ENCODE results near the gene ZNF587B.
A peak's percentile ranks its signal among the peaks of the same experiment; 100 is the strongest.
"Not testable (repeated sequence)": the region's sequence is repeated elsewhere in the genome, so short reads cannot be mapped to it uniquely, and the experiment has no call there.

Gene ZNF587B

GRCh38 chr19:57872450-57872849, 42.4 kb downstream of the ZNF587B start:
- no peak for DNase-seq

GRCh38 chr19:57873883-57874799, 44.0 kb downstream of the ZNF587B start:
- not testable (repeated sequence) for DNase-seq

GRCh38 chr19:57886046-57886445, 55.9 kb downstream of the ZNF587B start:
- DNase-seq: no peak

GRCh38 chr19:57887195-57887941, 57.3 kb downstream of the ZNF587B start:
- no peak for DNase-seq

GRCh38 chr19:57888107-57888559, 58.0 kb downstream of the ZNF587B start:
- no peak for DNase-seq

- peak; percentile 21 to 79 (median 65) for DNase-seq
Measured at GRCh38 chr19:57888560-57889231, 58.6 kb downstream of the ZNF587B start, which contains the start of gene ZNF814. Gene ZNF814 (minus strand): TSS chr19:57889037. CDS start chr19:57888802, 235 bp downstream.

GRCh38 chr19:57890706-57891105, 60.6 kb downstream of the ZNF587B start:
- DNase-seq: not testable (repeated sequence)

All from T-helper 2 cell (primary cell).